DND-41 (cell line): Measurements from ENCODE around the gene PHIP.
"Not testable (repeated sequence)": the region's sequence is repeated elsewhere in the genome, so short reads cannot be mapped to it uniquely, and the experiment has no call there.

Experiments used
- ATAC-seq: fragments of 200-7000 bp; cut with Tn5 transposase; 3 replicates; pipeline ENCODE4 v1.9.1; 2021; ENCODE audit warnings: low read depth; ENCODE audit not compliant: insufficient read depth
- DNase-seq: peaks from one replicate; pipeline ENCODE4 v3.0.0-alpha.2; 2020
- H2AFZ ChIP-seq: 2 replicates; pipeline ENCODE4 v1.6.0; 2012; ENCODE audit warnings: low read depth, low read length
- H3K27ac ChIP-seq: 2 replicates; pipeline ENCODE4 v1.5.1; 2012; ENCODE audit warnings: low read length, inconsistent platforms
- H3K27me3 ChIP-seq: fragments of 200-600 bp; sonication (generic); 2 replicates; pipeline ENCODE4 v1.6.0; 2012; ENCODE audit warnings: low read length, mild to moderate bottlenecking, inconsistent platforms; ENCODE audit not compliant: insufficient read depth, poor library complexity
- H3K36me3 ChIP-seq: 2 replicates; pipeline ENCODE4 v1.5.1; 2012; ENCODE audit warnings: low read length, inconsistent platforms; ENCODE audit not compliant: insufficient read depth
- H3K4me1 ChIP-seq: 2 replicates; pipeline ENCODE4 v1.5.1; 2012; ENCODE audit warnings: mild to moderate bottlenecking, low read length; ENCODE audit not compliant: insufficient read depth
- H3K4me2 ChIP-seq: 2 replicates; pipeline ENCODE4 v1.6.0; 2012; ENCODE audit warnings: mild to moderate bottlenecking, moderate library complexity, low read length, inconsistent platforms; ENCODE audit not compliant: insufficient read depth
- H3K4me3 ChIP-seq, 2 experiments: fragments of 200-600 bp in 1 of 2; shearing (Covaris generic) in 1 of 2; 2 replicates each; pipeline ENCODE4 v1.5.1; 2012 to 2016; ENCODE audit warnings: inconsistent platforms in 2 of 2, low read length in 2 of 2, mild to moderate bottlenecking in 2 of 2, low read depth in 1 of 2, moderate library complexity in 1 of 2
- H3K79me2 ChIP-seq: 2 replicates; pipeline ENCODE4 v1.6.0; 2012; ENCODE audit warnings: low read length, inconsistent platforms; ENCODE audit not compliant: insufficient read depth
- H3K9ac ChIP-seq: 2 replicates; pipeline ENCODE4 v1.6.0; 2012; ENCODE audit warnings: low read depth, mild to moderate bottlenecking, inconsistent platforms, low read length, moderate library complexity
- H3K9me3 ChIP-seq: 2 replicates; pipeline ENCODE4 v1.5.1; 2012; ENCODE audit warnings: low read length, moderate library complexity, mild to moderate bottlenecking, inconsistent platforms; ENCODE audit not compliant: insufficient read depth, severe bottlenecking
- H4K20me1 ChIP-seq: 2 replicates; pipeline ENCODE4 v1.6.0; 2012; ENCODE audit warnings: low read length; ENCODE audit not compliant: insufficient read depth
- EZH2 ChIP-seq: IDR thresholded peaks from 3 replicates; pipeline ENCODE4 v1.6.1; 2012; ENCODE audit warnings: borderline replicate concordance, low read depth, mild to moderate bottlenecking, moderate library complexity, low read length, inconsistent platforms; ENCODE audit not compliant: severe bottlenecking
- TF ChIP-seq, protein P1 (sequence below): IDR thresholded peaks from 2 replicates; pipeline ENCODE4 v1.5.1; 2012; ENCODE audit warnings: borderline replicate concordance, low read length, moderate library complexity, mild to moderate bottlenecking; ENCODE audit not compliant: poor library complexity, severe bottlenecking; ENCODE audit errors: extremely low read depth

PHIP gene

DNA sequence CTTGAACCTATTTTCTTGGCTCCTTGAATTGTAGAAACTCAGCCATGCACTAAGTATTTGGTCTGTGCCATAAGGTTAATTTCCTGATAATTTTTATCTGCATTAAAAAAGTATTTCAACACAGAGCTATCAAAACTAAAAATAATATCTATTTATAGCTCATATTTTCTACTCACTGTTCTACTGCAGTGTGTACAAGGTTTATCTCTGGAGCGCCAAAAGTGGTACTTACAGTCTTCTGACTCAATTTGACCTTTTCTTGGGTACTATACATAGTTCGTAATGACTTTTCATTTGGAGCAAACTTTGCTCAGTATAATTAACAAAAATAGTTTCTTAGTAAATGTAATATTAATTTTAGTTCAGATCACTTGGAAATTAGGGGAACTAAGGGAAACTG is 141.5 kb downstream of the PHIP start:
- Histone ChIP-seq H2AFZ (no peak overlapping the region), H4K20me1 (no peaks in the 10 kb centered on the region), H3K4me2 (no peak overlapping the region), H3K27ac (no peak overlapping the region), H3K27me3 (no peaks in the 10 kb centered on the region), H3K4me3 (no peak overlapping the region), H3K79me2 (no peaks in the 10 kb centered on the region), H3K36me3 (peaks cover 53% of the 10 kb centered on the region), H3K9me3 (peaks cover 5% of the 10 kb centered on the region), H3K9ac (no peak overlapping the region), H3K4me1 (no peaks in the 10 kb centered on the region)
- ATAC-seq (no peak), DNase-seq (no peak)
- no peak for TF ChIP-seq EZH2
- TF ChIP-seq, protein P1, sequence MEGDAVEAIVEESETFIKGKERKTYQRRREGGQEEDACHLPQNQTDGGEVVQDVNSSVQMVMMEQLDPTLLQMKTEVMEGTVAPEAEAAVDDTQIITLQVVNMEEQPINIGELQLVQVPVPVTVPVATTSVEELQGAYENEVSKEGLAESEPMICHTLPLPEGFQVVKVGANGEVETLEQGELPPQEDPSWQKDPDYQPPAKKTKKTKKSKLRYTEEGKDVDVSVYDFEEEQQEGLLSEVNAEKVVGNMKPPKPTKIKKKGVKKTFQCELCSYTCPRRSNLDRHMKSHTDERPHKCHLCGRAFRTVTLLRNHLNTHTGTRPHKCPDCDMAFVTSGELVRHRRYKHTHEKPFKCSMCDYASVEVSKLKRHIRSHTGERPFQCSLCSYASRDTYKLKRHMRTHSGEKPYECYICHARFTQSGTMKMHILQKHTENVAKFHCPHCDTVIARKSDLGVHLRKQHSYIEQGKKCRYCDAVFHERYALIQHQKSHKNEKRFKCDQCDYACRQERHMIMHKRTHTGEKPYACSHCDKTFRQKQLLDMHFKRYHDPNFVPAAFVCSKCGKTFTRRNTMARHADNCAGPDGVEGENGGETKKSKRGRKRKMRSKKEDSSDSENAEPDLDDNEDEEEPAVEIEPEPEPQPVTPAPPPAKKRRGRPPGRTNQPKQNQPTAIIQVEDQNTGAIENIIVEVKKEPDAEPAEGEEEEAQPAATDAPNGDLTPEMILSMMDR: no peak

DNA sequence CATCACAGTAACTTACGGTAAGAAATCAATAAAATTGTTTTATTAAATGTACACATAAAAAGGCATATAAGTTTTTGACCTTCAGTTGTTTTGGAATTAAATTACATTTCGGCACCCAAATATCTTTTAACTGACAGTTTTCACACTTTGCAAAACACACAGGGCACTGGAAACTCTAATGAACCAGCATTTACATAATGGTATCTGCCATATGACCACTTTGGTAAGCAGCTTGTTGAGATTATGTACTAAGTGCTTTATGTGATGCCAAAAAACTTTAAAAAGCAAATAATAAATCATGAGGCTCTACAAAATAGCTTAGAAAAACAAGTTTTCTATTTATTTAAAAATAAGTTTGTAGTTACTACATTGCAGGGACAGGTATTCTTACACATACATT is 142.5 kb downstream of the PHIP start:
- peaks cover 43% of the 10 kb centered on the region for H3K36me3 ChIP-seq
- H3K79me2 ChIP-seq: no peaks in the 10 kb centered on the region
- H2AFZ ChIP-seq: no peak overlapping the region
- no peak for DNase-seq
- H3K9ac ChIP-seq: no peak overlapping the region
- H3K9me3 ChIP-seq: peaks cover 5% of the 10 kb centered on the region
- H3K4me3 ChIP-seq: no peak overlapping the region
- TF ChIP-seq, protein P1: no peak
- no peak for TF ChIP-seq EZH2
- no peaks in the 10 kb centered on the region for H3K4me1 ChIP-seq
- H3K27me3 ChIP-seq: no peaks in the 10 kb centered on the region
- no peaks in the 10 kb centered on the region for H4K20me1 ChIP-seq
- no peak overlapping the region for H3K27ac ChIP-seq
- ATAC-seq: no peak
- H3K4me2 ChIP-seq: no peak overlapping the region

DNA sequence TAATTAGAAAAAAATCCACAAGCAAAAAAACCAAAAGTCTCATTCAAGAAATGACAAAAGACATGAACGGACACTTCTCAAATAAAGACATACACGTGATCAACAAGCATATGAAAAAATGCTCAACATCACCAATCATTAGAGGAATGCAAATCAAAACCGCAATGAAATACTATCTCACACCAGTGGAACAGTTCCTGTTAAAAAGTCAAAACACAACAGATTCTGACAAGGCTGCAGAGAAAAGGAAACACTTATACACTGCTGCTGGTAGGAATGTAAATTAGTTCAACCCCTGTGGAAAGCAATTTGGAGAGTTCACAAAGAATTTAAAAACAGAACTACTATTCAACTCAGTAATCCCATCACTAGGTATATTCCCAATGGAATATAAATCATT is 152.7 kb downstream of the PHIP start:
- Histone ChIP-seq H3K4me1 (no peaks in the 10 kb centered on the region), H3K27ac (no peak overlapping the region), H3K4me3 (no peak overlapping the region), H3K27me3 (no peaks in the 10 kb centered on the region), H3K36me3 (no peaks in the 10 kb centered on the region), H3K9ac (no peak overlapping the region), H2AFZ (no peak overlapping the region), H3K79me2 (no peaks in the 10 kb centered on the region), H3K9me3 (peaks cover 2% of the 10 kb centered on the region), H4K20me1 (no peaks in the 10 kb centered on the region), H3K4me2 (no peak overlapping the region)
- DNase-seq (no peak), ATAC-seq (no peak)
- TF ChIP-seq EZH2: no peak
- TF ChIP-seq, protein P1: no peak

DNA sequence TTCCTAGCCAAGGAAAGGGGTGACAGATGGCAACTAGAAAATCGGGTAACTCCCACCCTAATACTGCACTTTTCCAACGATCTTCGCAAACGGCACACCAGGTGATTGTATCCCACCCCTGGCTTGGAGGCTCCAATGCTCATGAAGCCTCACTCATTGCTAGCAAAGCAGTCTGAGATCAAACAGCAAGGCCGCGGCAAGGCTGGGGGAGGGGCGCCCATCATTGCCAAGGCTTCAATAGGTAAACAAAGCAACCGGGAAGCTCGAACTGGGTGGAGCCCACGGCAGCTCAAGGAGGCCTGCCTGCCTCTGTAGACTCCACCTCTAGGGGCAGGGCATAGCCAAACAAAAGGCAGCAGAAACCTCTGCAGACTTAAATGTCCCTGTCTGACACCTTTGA is 156.9 kb downstream of the PHIP start:
- H3K9me3 ChIP-seq: peaks cover 22% of the 10 kb centered on the region
- not testable (repeated sequence) for H4K20me1 ChIP-seq, H3K4me2 ChIP-seq, H2AFZ ChIP-seq, H3K4me1 ChIP-seq, H3K27me3 ChIP-seq, H3K79me2 ChIP-seq, H3K27ac ChIP-seq, DNase-seq, H3K4me3 ChIP-seq, ATAC-seq, H3K36me3 ChIP-seq, H3K9ac ChIP-seq
